ENCODE results near the gene THSD4.
A peak's percentile ranks its signal among the peaks of the same experiment; 100 is the strongest.

THSD4 gene

GRCh38 chr15:71638876-71639275, 523.6 kb downstream of the THSD4 start:
- Histone ChIP-seq H3K4me3 (no peak overlapping the region), H3K27ac (no peak overlapping the region)

- Histone ChIP-seq H3K4me3 (no peak overlapping the region), H3K27ac (no peak overlapping the region)
Measured at GRCh38 chr15:71639471-71639870, 524.2 kb downstream of the THSD4 start.

GRCh38 chr15:71643918-71644317, 528.6 kb downstream of the THSD4 start:
- Histone ChIP-seq H3K27ac (no peak overlapping the region), H3K4me3 (no peak overlapping the region)

GRCh38 chr15:71646767-71647486, 531.7 kb downstream of the THSD4 start:
- H3K27ac ChIP-seq = no peak overlapping the region
- no peak overlapping the region for H3K4me3 ChIP-seq

GRCh38 chr15:71647487-71647808, 532.2 kb downstream of the THSD4 start:
- no peak overlapping the region for H3K27ac ChIP-seq

GRCh38 chr15:71648095-71648494, 532.8 kb downstream of the THSD4 start:
- no peak overlapping the region for H3K27ac ChIP-seq

More at GRCh38 chr15:71647487-71647808, 532.2 kb downstream of the THSD4 start:
- no peak overlapping the region for H3K4me3 ChIP-seq

GRCh38 chr15:71649894-71650293, 534.6 kb downstream of the THSD4 start:
- Histone ChIP-seq H3K27ac (no peak overlapping the region), H3K4me3 (no peak overlapping the region)

More at GRCh38 chr15:71648095-71648494, 532.8 kb downstream of the THSD4 start:
- H3K4me3 ChIP-seq = no peak overlapping the region

- no peak overlapping the region for H3K4me3 ChIP-seq
- no peak overlapping the region for H3K27ac ChIP-seq
Measured at GRCh38 chr15:71650603-71651002, 535.3 kb downstream of the THSD4 start.

GRCh38 chr15:71651750-71652186, 536.5 kb downstream of the THSD4 start:
- Histone ChIP-seq H3K27ac (no peak overlapping the region), H3K4me3 (no peak overlapping the region)

- H3K27ac ChIP-seq = peak overlapping the region in 5 of 21 experiments; percentile 3 to 28 (median 8)
- no peak overlapping the region for H3K4me3 ChIP-seq
Measured at GRCh38 chr15:71654042-71654719, 538.9 kb downstream of the THSD4 start.

- H3K4me3 ChIP-seq = no peak overlapping the region
- H3K27ac ChIP-seq = peak overlapping the region in 5 of 21 experiments; percentile 3 to 28 (median 8)
Measured at GRCh38 chr15:71654720-71655174, 539.5 kb downstream of the THSD4 start.

GRCh38 chr15:71656425-71656824, 541.2 kb downstream of the THSD4 start:
- H3K4me3 ChIP-seq = no peak overlapping the region
- no peak overlapping the region for H3K27ac ChIP-seq

GRCh38 chr15:71657141-71657540, 541.9 kb downstream of the THSD4 start:
- Histone ChIP-seq H3K27ac (no peak overlapping the region), H3K4me3 (no peak overlapping the region)

- H3K4me3 ChIP-seq = no peak overlapping the region
- H3K27ac ChIP-seq = no peak overlapping the region
Measured at GRCh38 chr15:71658036-71658435, 542.8 kb downstream of the THSD4 start.

- H3K4me3 ChIP-seq = no peak overlapping the region
- H3K27ac ChIP-seq = peak overlapping the region in 1 of 21 experiments; percentile 8
Measured at GRCh38 chr15:71658827-71659729, 543.8 kb downstream of the THSD4 start.

- Histone ChIP-seq H3K4me3 (no peak overlapping the region), H3K27ac (peak overlapping the region in 1 of 21 experiments; percentile 8)
Measured at GRCh38 chr15:71659730-71660067, 544.4 kb downstream of the THSD4 start.

GRCh38 chr15:71660501-71660900, 545.2 kb downstream of the THSD4 start:
- H3K27ac ChIP-seq = no peak overlapping the region
- H3K4me3 ChIP-seq = no peak overlapping the region

- H3K4me3 ChIP-seq = no peak overlapping the region
- peak overlapping the region in 3 of 21 experiments; percentile 8 to 52 (median 23) for H3K27ac ChIP-seq
Measured at GRCh38 chr15:71662306-71662705, 547.0 kb downstream of the THSD4 start.

GRCh38 chr15:71664622-71665021, 549.4 kb downstream of the THSD4 start:
- no peak overlapping the region for H3K4me3 ChIP-seq

More at GRCh38 chr15:71664622-71665021, 549.4 kb downstream of the THSD4 start:
- H3K27ac ChIP-seq = no peak overlapping the region
